Muscle layer of duodenum (tissue), 2 donors: ENCODE results near the gene TTLL9.
"Not testable (repeated sequence)": the region's sequence is repeated elsewhere in the genome, so short reads cannot be mapped to it uniquely, and the experiment has no call there.

ENCODE experiments used
- H3K27ac ChIP-seq: one replicate; pipeline ENCODE4 v1.7.0; 2013; ENCODE audit warnings: mild to moderate bottlenecking, low read length
- H3K27me3 ChIP-seq: one replicate; pipeline ENCODE4 v1.7.0; 2013; ENCODE audit warnings: low read depth, mild to moderate bottlenecking, control low read depth, low read length
- H3K36me3 ChIP-seq, 2 donors: one replicate each; pipeline ENCODE4 v1.7.0; 2013; ENCODE audit warnings: low read length in 2 of 2, control low read depth in 1 of 2, mild to moderate bottlenecking in 1 of 2; ENCODE audit not compliant: insufficient read depth in 2 of 2, control insufficient read depth in 1 of 2
- H3K4me1 ChIP-seq, 2 donors: one replicate each; pipeline ENCODE4 v1.7.0; 2013; ENCODE audit warnings: low read length in 2 of 2, mild to moderate bottlenecking in 2 of 2, control low read depth in 1 of 2, moderate library complexity in 1 of 2; ENCODE audit not compliant: insufficient read depth in 2 of 2, control insufficient read depth in 1 of 2
- H3K4me3 ChIP-seq, 2 donors: one replicate each; pipeline ENCODE4 v1.7.0; 2013; ENCODE audit warnings: low read length in 2 of 2, low read depth in 1 of 2, mild to moderate bottlenecking in 1 of 2
- H3K9me3 ChIP-seq, 2 donors: one replicate each; pipeline ENCODE4 v1.7.0; 2013; ENCODE audit warnings: low read length in 2 of 2, control low read depth in 1 of 2, mild to moderate bottlenecking in 1 of 2; ENCODE audit not compliant: control insufficient read depth in 1 of 2
- donor health status: healthy.

Gene TTLL9, protein sequence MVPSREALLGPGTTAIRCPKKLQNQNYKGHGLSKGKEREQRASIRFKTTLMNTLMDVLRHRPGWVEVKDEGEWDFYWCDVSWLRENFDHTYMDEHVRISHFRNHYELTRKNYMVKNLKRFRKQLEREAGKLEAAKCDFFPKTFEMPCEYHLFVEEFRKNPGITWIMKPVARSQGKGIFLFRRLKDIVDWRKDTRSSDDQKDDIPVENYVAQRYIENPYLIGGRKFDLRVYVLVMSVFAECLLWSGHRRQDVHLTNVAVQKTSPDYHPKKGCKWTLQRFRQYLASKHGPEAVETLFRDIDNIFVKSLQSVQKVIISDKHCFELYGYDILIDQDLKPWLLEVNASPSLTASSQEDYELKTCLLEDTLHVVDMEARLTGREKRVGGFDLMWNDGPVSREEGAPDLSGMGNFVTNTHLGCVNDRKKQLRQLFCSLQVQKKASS

GRCh38 chr20:31869942-31870725 lies at the start of gene TTLL9, which contains the start of gene DUSP15:
TTLL9 (plus strand) TSS chr20:31870634; CDS start chr20:31871127, 493 bp downstream.
DUSP15 (minus strand) TSS chr20:31870527; CDS start chr20:31870337, 190 bp downstream.
- Histone ChIP-seq H3K36me3 (no peaks in the 10 kb centered on the region), H3K27me3 (peaks cover 11% of the 10 kb centered on the region), H3K9me3 (no peaks in the 10 kb centered on the region), H3K4me1 (peaks cover 4 to 11% of the 10 kb centered on the region in 2 donors), H3K4me3 (peak within 1 kb of the TSS; percentile 53 to 70), H3K27ac (no peak within 1 kb of the TSS)

- no peaks in the 10 kb centered on the region for H3K9me3 ChIP-seq
- peaks cover 0 to 11% of the 10 kb centered on the region in 2 donors for H3K4me1 ChIP-seq
- H3K4me3 ChIP-seq, result no peak overlapping the region
- no peak overlapping the region for H3K27ac ChIP-seq
- no peaks in the 10 kb centered on the region for H3K27me3 ChIP-seq
- no peaks in the 10 kb centered on the region for H3K36me3 ChIP-seq
These were observed 49.0 kb upstream of the TTLL9 start for GRCh38 chr20:31821427-31821826.

DNA sequence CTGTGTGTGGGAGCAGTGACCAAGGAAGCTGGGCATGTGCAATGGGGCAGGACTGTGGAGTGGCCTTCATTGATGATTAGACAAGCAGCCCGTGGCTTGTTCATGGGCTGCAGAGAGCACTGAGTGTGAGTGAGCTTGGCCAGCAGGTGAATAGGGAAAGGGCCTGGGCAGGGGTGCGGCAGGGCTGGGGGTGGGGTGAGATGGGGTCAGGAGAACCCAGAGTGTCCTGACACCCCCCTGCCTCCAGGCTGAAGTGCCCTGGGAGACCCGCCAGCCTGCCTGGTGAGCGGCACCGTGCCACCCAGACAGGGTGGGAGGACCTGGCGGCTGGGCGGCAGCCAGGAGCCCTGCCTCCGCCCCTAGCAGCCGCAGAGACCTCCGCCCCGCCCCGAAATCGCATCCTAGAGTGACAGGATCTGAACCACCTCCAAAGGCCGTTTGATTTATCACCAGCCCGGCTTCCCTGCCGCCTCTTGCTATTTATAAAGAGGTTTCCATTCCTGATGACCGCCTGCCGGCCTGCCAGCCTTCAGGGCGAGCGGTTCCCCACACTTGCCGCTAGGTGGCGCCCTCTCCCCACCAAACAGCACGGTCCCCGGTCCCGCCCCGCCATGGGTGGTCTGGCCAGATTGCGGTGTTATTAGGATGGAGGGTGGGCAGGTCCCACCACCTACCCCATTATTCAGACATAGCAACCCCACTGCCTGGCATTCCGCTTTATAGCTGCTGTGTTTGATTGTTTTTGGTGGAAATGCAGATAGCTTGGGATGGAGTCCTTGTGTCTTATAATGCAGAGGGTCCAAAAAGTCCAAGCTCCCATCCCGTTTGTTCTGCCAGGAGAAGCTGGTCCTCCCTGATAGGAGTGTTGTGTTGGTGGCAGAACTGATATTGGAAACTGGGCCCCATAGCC lies 47.8 kb upstream of the TTLL9 start:
- no peak overlapping the region for H3K27ac ChIP-seq
- no peak overlapping the region for H3K4me3 ChIP-seq
- peaks cover 0 to 11% of the 10 kb centered on the region in 2 donors for H3K4me1 ChIP-seq

DNA sequence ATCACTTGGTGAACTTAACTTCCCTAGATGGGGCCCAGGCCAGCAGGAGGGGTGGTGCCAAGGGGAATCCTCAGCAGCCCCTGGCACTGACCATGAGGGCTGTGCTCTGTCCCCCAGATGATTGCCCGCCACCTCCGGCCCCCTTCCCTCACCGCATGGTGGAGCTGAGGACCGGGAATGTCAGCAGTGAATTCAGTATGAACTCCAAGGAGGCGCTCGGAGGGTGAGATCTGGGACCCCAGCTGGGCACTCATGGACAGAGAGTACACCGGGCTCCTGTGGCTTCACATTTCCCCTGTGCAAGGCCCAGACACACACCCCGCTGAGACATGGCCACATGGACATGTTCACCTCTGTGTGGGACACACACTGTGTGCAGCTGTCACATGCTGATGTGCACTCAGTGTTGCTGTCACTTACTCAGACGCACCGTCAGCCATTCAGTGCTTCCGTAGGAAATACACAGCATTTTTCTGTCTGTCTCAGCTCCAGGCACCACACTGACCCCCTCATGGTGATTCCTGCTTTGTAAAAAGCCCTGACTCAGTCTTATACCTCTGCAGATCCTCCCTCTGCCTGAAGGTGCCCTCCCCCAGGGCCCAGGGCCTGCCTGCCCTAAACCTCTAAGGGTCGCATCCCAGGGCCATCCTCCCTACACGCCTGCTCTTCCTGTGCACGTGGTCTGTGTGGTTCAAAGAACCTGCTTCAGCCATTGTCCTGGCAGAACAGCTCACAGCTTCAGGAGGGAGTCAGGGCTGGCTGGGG lies 46.9 kb upstream of the TTLL9 start:
- Histone ChIP-seq H3K36me3 (no peaks in the 10 kb centered on the region), H3K27ac (no peak overlapping the region), H3K4me1 (peaks cover 0 to 11% of the 10 kb centered on the region in 2 donors), H3K27me3 (no peaks in the 10 kb centered on the region), H3K4me3 (no peak overlapping the region), H3K9me3 (no peaks in the 10 kb centered on the region)

More for the DNA sequence above, 47.8 kb upstream of the TTLL9 start:
- Histone ChIP-seq H3K27me3 (no peaks in the 10 kb centered on the region), H3K9me3 (no peaks in the 10 kb centered on the region), H3K36me3 (no peaks in the 10 kb centered on the region)

DNA sequence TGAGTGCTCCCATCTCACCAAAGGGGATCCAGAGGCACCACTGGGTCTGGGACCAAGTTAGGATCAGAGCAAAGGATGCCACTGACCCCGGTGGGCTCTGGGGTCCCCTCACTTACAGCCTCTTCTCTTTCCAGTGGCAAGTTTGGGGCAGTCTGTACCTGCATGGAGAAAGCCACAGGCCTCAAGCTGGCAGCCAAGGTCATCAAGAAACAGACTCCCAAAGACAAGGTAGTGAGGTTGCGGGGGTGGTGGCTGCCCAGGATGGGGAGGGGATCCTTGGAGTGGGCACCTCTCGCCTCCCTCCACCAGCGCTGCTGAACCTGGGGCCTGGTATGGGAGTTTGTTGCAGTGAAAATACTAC lies 46.3 kb upstream of the TTLL9 start:
- H3K4me1 ChIP-seq, result peaks cover 0 to 11% of the 10 kb centered on the region in 2 donors
- no peak overlapping the region for H3K27ac ChIP-seq
- H3K27me3 ChIP-seq, result no peaks in the 10 kb centered on the region
- no peaks in the 10 kb centered on the region for H3K36me3 ChIP-seq
- H3K4me3 ChIP-seq, result no peak overlapping the region
- H3K9me3 ChIP-seq, result no peaks in the 10 kb centered on the region

GRCh38 chr20:31824554-31825313 lies 45.7 kb upstream of the TTLL9 start:
- no peak overlapping the region for H3K27ac ChIP-seq
- H3K9me3 ChIP-seq, result no peaks in the 10 kb centered on the region
- H3K36me3 ChIP-seq, result no peaks in the 10 kb centered on the region

DNA sequence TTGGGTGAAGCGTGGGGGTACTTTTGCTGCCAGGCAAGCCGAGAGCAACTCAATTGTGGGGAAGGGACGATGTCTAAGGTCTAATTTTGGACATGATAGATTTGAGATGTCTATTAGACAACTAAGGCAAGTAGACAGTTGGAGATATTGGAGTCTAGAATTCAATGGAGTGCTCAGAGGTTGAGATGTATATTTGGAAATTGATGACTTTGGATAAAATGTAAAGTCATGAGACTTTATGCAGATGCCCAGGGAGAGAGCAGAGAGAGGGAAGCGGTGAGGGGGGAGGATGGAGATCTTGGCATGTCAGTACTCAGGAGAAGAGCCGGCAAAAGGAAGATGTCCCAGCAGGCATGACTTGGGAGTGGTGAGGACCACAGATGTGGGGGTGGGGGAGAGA lies 44.4 kb upstream of the TTLL9 start:
- Histone ChIP-seq H3K4me1 (peaks cover 0 to 11% of the 10 kb centered on the region in 2 donors), H3K36me3 (no peaks in the 10 kb centered on the region), H3K27ac (no peak overlapping the region), H3K27me3 (no peaks in the 10 kb centered on the region), H3K4me3 (no peak overlapping the region), H3K9me3 (no peaks in the 10 kb centered on the region)

More at GRCh38 chr20:31824554-31825313, 45.7 kb upstream of the TTLL9 start:
- Histone ChIP-seq H3K27me3 (no peaks in the 10 kb centered on the region), H3K4me3 (no peak overlapping the region), H3K4me1 (peaks cover 0 to 11% of the 10 kb centered on the region in 2 donors)

GRCh38 chr20:31827059-31827458 lies 43.4 kb upstream of the TTLL9 start:
- no peaks in the 10 kb centered on the region for H3K36me3 ChIP-seq
- peaks cover 0 to 11% of the 10 kb centered on the region in 2 donors for H3K4me1 ChIP-seq
- H3K4me3 ChIP-seq, result no peak overlapping the region
- H3K9me3 ChIP-seq, result no peaks in the 10 kb centered on the region
- H3K27ac ChIP-seq, result no peak overlapping the region
- H3K27me3 ChIP-seq, result no peaks in the 10 kb centered on the region

- H3K9me3 ChIP-seq, H3K4me1 ChIP-seq, H3K27me3 ChIP-seq, H3K27ac ChIP-seq, H3K4me3 ChIP-seq, H3K36me3 ChIP-seq: not testable (repeated sequence)
These were observed 42.4 kb upstream of the TTLL9 start for GRCh38 chr20:31828016-31828415.

DNA sequence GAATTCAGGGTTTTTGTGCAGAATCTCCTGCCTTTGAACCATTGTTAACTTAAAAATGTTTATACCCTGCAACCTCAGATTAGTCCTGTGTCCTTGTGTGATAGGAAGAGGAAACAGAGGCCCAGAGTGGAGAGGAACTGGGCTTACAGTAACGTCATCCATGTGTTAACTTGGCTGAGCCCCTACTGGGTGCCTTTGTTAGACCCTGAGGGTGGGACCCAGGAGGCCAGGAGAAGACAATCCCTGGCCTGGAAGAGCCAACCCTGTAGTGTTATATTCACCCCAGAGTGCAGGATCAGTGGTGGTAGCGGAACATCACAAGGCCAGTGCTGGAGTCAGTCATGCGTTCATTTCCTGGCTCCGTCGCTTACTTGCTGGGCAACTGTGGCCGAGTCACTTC lies 40.7 kb upstream of the TTLL9 start:
- no peaks in the 10 kb centered on the region for H3K4me1 ChIP-seq
- H3K27me3 ChIP-seq, result no peaks in the 10 kb centered on the region
- H3K36me3 ChIP-seq, result no peaks in the 10 kb centered on the region
- H3K27ac ChIP-seq, result no peak overlapping the region
- H3K9me3 ChIP-seq, result no peaks in the 10 kb centered on the region
- H3K4me3 ChIP-seq, result no peak overlapping the region
